GM23248 (cell line): Measurements from ENCODE around the gene OR2AG2.

Experiments used
- EZH2 ChIP-seq: fragments of 200-600 bp; sonication (generic); IDR thresholded peaks from 2 replicates; pipeline ENCODE4 v1.6.1; 2018; ENCODE audit warnings: antibody characterized with exemption, mild to moderate bottlenecking; ENCODE audit not compliant: insufficient read depth, poor library complexity, severe bottlenecking
- EZH2phosphoT487 ChIP-seq: fragments of 200-600 bp; sonication (generic); IDR thresholded peaks from 2 replicates; pipeline ENCODE4 v1.6.1; 2018; ENCODE audit warnings: antibody characterized with exemption, moderate library complexity, mild to moderate bottlenecking, low read depth; ENCODE audit not compliant: insufficient read depth

DNA sequence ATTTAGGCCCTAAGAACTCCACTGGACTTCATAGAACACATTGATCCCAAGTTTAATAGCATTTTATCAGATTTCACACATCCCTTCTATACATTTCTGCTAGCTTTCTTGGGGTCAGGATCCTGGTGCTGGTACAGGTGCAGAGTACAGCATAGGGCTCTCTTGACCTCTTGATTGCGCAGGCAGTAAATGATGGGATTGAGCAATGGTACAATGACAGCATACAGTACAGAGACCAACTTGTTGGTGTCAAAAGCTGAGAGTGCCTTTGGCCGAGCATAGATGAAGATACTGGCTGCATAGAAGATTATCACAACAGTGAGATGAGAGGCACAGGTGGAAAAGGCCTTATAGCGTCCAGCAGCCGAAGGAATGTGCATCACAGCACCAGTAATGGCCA lies 22.9 kb upstream of the OR2AG2 start:
- TF ChIP-seq EZH2phosphoT487 (no peak), EZH2 (no peak)
